Measurements from ENCODE around the gene TMEM127.
"Not testable (repeated sequence)": the region's sequence is repeated elsewhere in the genome, so short reads cannot be mapped to it uniquely, and the experiment has no call there.

The TMEM127 gene

DNA sequence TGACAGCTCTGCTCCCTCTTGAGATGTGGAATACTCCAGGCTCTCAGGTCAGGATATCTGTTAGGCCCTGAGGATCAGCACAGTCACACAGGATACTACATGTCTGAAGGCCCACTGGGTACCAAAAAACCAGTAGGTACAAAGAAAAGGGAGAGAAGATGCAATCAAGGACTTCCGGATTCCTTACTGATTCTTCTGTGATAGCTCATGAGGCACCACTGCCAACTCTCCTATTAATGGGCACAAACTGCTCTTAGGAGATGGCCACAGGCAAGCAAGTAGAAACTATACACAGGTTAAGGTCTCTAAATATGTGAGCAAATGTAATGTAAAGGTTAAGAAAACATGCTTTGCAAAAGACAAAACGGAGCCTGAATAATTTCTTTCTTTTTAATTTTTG lies 3.5 kb downstream of the TMEM127 start:
- DNase-seq: no peak

DNA sequence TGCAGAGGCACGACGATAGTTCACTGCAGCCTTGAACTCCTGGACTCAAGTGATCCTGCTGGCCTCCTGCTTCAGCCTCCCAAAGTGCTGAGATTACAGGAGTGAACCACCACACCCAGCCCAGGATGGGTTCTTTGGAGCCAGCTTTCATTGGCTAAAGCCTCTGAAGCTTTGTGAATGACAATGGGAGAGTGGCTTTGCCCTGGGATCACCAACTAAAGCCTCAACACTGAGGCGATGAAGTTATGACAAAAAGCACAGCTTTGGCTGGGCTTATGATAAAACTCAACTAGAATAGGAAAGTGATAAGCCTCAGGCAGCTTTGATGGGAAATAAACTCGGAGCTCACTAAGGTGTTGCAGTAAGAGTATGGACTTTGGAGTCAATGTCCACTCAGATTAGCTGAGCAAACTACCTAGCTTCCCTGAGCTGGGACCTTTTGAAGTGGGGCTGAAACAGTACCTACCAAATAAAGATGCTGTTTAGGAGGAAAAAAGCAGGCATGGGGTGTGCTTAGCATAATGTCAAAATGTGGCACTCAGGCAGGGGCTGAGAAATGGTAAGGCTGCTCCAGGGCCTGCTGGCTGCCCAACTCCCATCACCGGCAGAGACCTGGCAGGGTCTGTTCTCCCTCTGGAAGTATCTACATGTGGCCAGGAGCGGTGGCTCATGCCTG lies 4.3 kb downstream of the TMEM127 start:
- DNase-seq: no peak

GRCh38 chr2:96260387-96261260 lies 5.2 kb downstream of the TMEM127 start:
- DNase-seq: no peak

DNA sequence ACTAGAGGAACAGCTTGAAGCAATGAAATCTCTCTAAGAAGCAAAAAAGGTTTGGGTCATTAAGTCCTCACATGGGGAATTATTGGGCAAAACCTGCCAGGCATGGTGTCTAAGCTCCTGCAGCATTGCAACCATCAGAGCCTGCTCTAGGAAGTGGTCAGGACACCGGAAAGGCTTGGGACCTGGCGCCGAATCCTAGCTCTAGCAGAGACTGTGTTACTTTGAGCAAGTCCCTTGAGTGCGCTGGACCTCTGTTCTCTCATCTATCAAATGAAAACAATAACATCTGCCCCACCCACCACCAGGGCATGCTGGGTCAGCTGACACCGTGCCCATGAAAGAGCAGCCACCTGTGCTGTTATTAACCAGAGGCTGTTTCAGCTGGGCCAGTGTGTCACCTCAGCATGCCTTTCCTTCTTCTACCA lies 6.3 kb downstream of the TMEM127 start:
- no peak for DNase-seq

DNA sequence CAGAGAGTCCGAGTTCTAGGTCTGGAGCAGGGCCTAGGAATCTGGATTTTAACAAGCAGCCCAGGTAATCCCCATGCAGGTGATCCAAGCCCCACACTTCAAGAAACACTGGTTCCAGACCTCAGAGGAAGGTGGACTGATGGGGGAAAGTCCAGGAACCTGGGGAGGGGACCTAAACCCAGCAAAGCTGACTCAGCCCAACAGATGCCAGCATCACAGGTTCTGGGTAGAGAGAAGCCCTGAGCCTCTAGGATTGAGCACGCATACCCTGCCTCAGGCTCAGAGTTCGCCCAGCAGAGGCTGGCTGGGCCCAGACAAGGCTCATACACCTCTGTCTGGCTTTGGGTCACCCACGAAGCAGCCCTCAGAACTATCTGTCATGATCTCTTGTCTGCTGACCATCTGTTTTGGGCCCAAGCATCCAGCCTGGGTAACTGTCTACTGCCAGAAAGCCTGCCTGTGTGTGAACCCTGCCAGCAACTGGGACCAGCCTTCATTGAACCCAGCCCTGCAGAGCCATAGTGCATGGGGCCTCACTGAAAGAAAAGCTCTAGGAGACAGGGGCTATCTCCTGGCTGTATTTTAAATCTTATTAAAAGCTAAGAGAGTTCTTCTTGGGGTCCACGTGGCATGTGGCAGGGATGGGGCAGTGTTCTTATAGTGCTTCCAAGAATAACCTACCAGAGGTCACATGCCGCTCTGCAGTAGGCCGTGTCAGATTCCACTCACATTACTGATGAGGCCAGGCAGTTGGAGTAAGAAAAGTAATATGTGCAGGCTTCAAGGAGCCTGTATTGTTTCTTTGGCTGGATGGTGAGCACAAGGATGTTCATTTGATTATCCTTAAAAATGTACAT lies 7.4 kb downstream of the TMEM127 start:
- no peak for DNase-seq

- DNase-seq: not testable (repeated sequence)
Observed at GRCh38 chr2:96257744-96258143, 8.1 kb downstream of the TMEM127 start.

- DNase-seq: no peak
Observed at GRCh38 chr2:96256611-96257113, 9.1 kb downstream of the TMEM127 start.

DNA sequence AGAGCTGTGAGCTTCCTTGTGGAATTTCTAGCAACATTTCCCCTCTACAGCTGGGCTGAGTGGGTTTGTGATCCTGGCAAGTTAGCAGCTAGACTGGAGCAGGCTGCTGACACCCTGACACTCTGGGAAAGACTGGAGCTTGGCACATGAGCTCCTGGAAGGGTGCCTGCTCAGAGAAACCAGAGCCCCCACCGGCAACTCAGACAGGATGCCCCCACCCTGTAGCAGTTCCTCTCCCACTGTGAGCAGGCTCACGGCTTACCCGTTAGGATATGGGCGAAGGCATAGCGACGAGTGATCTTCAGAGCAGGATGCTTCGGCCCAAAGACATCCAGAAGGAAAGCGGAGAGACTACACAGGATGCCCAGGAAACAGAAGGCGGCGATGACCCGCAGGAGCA lies 11.2 kb downstream of the TMEM127 start:
- no peak for DNase-seq

- DNase-seq: no peak
Observed at GRCh38 chr2:96253006-96253405, 12.8 kb downstream of the TMEM127 start.

DNA sequence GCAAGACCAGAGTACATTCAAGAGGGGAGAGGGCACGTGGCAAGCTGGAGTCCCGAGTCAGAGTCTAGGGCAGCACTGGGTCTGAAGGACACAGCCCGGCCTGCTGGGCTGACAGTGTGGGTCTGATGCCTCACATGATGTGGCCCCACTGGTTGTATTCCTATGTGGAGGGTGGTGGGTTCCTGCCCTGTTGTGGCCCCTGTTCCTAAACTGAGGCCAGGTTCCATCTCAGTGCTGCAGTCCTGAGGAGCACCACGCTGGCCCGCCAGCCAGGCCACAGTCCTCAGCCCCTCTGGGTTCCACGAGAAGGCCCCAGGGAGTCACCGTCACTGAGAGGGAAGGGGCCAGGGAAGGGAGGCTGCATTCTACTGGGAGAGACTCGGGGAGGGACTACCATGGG lies 13.3 kb downstream of the TMEM127 start:
- no peak for DNase-seq

DNA sequence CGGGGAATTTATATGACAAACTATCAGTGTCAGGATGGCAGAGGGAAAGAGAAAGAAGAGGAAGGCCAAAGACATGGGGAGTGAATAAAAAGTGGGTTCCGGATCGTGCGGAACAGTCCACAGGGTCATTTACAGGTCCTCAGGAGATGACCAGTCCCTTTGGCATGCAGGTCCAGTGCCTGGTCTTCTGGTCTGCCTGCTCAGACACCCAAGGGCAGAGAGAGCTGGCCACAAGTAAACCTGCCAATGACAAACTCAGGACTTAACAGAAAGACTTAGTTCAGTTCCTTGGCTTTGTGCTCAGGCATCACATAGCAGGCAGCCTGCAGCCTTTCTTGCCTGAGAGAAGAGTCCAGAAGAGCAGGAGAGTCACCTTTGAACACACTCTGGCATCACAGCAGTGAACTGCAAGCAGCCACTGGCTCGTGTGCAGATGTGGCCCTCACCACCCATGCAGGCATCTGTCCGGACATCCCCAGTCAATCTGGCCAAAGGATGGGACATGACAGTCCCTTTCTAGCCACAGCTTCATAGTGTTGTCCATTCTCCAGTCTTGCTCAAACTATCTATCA lies 14.0 kb downstream of the TMEM127 start:
- no peak for DNase-seq

GRCh38 chr2:96250188-96250587 lies 15.6 kb downstream of the TMEM127 start:
- DNase-seq: no peak

GRCh38 chr2:96249654-96250053 lies 16.1 kb downstream of the TMEM127 start:
- DNase-seq: no peak

DNA sequence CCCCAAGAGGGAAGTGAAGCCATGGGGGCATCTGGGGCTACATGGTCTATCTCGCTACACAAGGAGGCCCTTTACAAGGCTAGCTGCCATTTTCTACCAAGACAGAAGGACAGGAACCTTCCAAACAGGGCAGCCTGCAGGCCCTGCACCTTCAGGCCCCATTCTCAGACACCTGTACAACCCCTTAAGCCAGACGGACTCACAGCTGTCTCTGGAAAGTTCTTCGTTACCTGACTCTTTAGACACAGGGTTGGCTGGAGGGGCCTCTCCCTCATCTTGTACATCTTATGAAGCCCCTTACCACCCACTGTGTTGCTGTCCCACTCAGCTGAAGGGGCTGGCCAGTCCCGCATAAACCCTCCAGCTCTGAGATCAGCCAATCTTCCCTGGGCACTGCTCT lies 17.2 kb downstream of the TMEM127 start:
- no peak for DNase-seq

- no peak for DNase-seq
Observed at GRCh38 chr2:96247896-96248295, 17.9 kb downstream of the TMEM127 start.

DNA sequence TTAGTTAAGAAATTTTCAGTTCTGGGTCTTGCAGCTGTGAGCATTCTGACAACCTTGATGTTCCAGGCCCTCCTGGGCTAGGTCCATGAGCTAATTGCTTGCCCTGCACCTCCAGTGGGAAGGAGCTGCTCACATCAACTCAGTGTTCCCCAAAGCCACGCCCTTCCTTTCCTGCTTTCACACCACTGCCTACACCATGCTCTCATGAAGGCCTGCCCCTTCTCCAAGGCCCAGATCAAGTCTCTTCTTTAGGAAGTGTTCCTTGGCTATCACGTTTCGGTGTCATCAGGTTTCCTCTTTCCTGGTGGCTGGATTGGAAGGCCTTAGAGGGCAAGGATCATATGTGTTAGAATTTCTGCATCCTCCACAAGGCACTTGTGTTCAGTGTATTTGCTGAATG lies 18.8 kb downstream of the TMEM127 start:
- no peak for DNase-seq

- no peak for DNase-seq
Observed at GRCh38 chr2:96245609-96246390, 20.0 kb downstream of the TMEM127 start.

GRCh38 chr2:96243843-96244242 lies 22.0 kb downstream of the TMEM127 start:
- no peak for DNase-seq

DNA sequence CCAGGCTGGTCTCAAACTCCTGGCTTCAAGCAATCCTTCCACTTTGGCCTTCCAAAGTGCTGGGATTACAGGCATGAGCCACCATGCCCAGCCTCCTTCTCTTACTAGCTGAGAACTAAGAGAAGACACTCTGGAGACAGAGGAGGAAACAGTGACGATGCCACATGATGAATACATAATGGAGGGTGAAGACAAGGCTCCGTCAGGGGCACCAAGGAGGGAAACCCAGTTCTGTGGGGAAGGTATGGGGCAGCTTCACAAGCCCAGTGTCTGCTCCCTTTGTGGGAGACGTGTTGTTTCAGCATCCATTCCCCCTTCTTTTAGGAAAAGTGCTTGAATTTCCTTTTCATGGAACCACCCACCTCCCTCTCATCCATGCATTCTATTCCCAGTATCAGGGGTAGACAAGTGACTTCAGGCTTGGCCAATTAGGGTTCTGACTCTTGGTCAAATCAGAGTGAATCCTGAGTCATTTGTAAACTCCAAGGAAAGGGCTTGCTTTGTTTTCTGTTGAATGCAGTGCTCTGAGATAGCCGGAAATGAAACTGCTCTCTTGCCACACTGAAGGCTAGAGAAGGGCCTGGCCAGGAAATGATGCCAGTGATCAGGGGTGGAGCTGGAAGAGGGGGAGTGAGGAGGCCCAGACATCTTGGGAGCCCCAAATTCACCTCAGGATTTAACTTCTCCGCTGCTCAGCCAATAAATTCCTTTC lies 23.7 kb downstream of the TMEM127 start:
- DNase-seq: peak; percentile 50

DNA sequence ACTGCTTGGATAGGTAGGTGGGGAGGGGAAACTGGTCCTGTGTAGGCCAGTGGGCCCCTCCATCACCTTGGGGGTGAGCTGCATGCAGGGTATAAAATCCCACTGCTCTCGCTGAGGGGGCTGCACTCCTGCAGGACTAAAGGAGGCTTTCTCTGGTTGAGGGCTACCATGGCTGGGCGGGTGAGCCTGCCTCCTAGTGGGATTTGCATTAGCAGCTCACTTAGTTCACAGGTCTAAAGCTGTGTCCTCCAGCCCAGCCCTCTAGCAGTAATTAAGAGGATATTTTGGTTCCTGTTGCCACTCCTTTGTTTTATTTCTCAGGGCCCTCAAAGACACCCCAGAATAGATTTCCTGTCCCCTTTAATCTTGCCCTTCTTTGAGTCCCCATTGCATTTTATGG lies 24.6 kb downstream of the TMEM127 start:
- no peak for DNase-seq

DNA sequence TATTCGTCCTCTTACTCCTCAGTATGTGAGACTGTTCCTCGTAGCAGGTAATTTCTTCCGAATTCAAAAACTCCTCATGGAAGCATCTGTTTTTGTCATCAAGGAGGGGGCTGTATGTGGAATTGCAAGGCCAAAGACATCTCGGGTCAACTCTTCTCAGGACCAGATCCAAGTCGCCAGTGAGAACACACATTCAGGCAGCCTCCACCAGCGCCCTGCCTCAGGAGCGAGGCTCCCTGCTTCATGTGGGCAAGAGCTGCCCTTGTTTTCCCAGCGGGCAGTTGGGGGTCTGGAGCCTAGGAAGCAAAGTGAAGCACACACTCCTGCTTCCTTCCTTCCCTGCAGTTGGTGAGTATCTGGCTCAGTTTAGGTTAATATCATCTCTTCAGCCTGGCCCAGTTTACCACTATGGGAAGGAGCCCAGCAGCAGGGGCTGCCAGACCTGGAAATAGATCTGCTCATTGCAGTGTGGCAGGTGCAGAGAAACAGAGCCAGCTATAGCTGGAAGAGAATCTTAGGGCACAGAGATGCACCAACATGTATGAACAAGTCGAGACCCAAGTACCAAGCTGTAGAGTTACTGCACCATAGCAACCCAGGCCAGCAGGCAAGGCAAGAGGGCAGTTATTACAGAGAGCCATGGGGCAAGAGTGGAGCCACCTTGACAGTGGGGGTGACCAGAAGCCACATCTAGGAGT lies 25.3 kb downstream of the TMEM127 start:
- DNase-seq: no peak

All from activated CD4-positive, CD25-positive, alpha-beta regulatory T cell treated with anti-CD3 and anti-CD28 coated beads, Interleukin-2, amount 50 U/mL, for 72 hours (primary cell).